Medulla oblongata (tissue), 1 donor: ENCODE measurements around the gene FAM13A.

Experiments used
- DNase-seq: peaks from one replicate; pipeline ENCODE4 v3.0.0-alpha.2; 2015; ENCODE audit errors: extremely low spot score

FAM13A gene

GRCh38 chr4:88747351-88747750, 309.6 kb downstream of the FAM13A start:
- no peak for DNase-seq

- DNase-seq, result no peak
Observed at GRCh38 chr4:88746206-88746605, 310.8 kb downstream of the FAM13A start.

GRCh38 chr4:88745581-88746163, 311.3 kb downstream of the FAM13A start:
- DNase-seq, result peak; percentile 41

- no peak for DNase-seq
Observed at GRCh38 chr4:88745175-88745574, 311.8 kb downstream of the FAM13A start.

- DNase-seq, result no peak
Observed at GRCh38 chr4:88744609-88745008, 312.4 kb downstream of the FAM13A start.

GRCh38 chr4:88743696-88744095, 313.3 kb downstream of the FAM13A start:
- no peak for DNase-seq

- DNase-seq, result no peak
Observed at GRCh38 chr4:88742561-88742960, 314.4 kb downstream of the FAM13A start.

GRCh38 chr4:88738180-88738579, 318.8 kb downstream of the FAM13A start:
- DNase-seq, result no peak

- peak; percentile 13 for DNase-seq
Observed at GRCh38 chr4:88737307-88737941, 319.6 kb downstream of the FAM13A start.

GRCh38 chr4:88736264-88736663, 320.7 kb downstream of the FAM13A start:
- no peak for DNase-seq

- no peak for DNase-seq
Observed at GRCh38 chr4:88735564-88735963, 321.4 kb downstream of the FAM13A start.

- DNase-seq, result no peak
Observed at GRCh38 chr4:88734403-88734949, 322.5 kb downstream of the FAM13A start.

GRCh38 chr4:88732714-88733368, 324.1 kb downstream of the FAM13A start:
- no peak for DNase-seq

GRCh38 chr4:88731381-88731780, 325.6 kb downstream of the FAM13A start:
- no peak for DNase-seq

GRCh38 chr4:88730811-88731210, 326.2 kb downstream of the FAM13A start:
- DNase-seq, result no peak

GRCh38 chr4:88729146-88729760, 327.7 kb downstream of the FAM13A start:
- DNase-seq, result no peak

GRCh38 chr4:88728146-88728545, 328.8 kb downstream of the FAM13A start:
- DNase-seq, result peak; percentile 74

- DNase-seq, result peak; percentile 60
Observed at GRCh38 chr4:88725986-88726385, 331.0 kb downstream of the FAM13A start.

- DNase-seq, result no peak
Observed at GRCh38 chr4:88725143-88725542, 331.8 kb downstream of the FAM13A start.

GRCh38 chr4:88724406-88724805, 332.6 kb downstream of the FAM13A start:
- DNase-seq, result no peak

- no peak for DNase-seq
Observed at GRCh38 chr4:88722828-88723227, 334.2 kb downstream of the FAM13A start.

GRCh38 chr4:88722276-88722780, 334.7 kb downstream of the FAM13A start:
- DNase-seq, result no peak
